Measurements from ENCODE around the gene SFSWAP.
"Not testable (repeated sequence)": the region's sequence is repeated elsewhere in the genome, so short reads cannot be mapped to it uniquely, and the experiment has no call there.

DNA sequence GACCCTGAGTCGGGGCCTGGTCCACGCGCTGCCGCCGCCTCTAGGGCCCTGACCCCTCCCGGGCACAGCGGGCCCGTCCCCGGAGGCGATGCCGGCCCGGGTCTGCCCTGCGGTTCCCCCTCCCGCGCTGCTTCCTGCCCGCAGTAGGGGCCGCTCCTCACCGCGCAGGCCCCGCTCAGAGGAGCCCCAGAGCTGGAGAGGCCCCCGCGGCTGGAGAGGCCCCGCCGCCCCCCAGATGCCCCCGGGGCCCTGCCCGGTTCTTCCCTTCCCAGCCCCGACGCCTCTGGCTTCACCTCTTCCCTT lies 49.0 kb upstream of the SFSWAP start:
- TF ChIP-seq, protein P1, sequence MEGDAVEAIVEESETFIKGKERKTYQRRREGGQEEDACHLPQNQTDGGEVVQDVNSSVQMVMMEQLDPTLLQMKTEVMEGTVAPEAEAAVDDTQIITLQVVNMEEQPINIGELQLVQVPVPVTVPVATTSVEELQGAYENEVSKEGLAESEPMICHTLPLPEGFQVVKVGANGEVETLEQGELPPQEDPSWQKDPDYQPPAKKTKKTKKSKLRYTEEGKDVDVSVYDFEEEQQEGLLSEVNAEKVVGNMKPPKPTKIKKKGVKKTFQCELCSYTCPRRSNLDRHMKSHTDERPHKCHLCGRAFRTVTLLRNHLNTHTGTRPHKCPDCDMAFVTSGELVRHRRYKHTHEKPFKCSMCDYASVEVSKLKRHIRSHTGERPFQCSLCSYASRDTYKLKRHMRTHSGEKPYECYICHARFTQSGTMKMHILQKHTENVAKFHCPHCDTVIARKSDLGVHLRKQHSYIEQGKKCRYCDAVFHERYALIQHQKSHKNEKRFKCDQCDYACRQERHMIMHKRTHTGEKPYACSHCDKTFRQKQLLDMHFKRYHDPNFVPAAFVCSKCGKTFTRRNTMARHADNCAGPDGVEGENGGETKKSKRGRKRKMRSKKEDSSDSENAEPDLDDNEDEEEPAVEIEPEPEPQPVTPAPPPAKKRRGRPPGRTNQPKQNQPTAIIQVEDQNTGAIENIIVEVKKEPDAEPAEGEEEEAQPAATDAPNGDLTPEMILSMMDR (IDR thresholded peaks at IDR 0.05), result not testable (repeated sequence)
- not testable (repeated sequence) for TF ChIP-seq EP300, POLR2A, POLR2AphosphoS5 (IDR thresholded peaks at IDR 0.05)

Measured in stomach (tissue), 4 donors.